HG03575 (cell line): Measurements from ENCODE around the gene CHPF.
A peak's percentile ranks its signal among the peaks of the same experiment; 100 is the strongest.

Source experiments
- ATAC-seq: cut with Tn5 transposase; IDR thresholded peaks from one replicate; pipeline ENCODE4 v1.9.1; 2021; ENCODE audit not compliant: unreplicated experiment, insufficient number of reproducible peaks, low FRiP score; ENCODE audit errors: extremely low read depth

CHPF gene, protein sequence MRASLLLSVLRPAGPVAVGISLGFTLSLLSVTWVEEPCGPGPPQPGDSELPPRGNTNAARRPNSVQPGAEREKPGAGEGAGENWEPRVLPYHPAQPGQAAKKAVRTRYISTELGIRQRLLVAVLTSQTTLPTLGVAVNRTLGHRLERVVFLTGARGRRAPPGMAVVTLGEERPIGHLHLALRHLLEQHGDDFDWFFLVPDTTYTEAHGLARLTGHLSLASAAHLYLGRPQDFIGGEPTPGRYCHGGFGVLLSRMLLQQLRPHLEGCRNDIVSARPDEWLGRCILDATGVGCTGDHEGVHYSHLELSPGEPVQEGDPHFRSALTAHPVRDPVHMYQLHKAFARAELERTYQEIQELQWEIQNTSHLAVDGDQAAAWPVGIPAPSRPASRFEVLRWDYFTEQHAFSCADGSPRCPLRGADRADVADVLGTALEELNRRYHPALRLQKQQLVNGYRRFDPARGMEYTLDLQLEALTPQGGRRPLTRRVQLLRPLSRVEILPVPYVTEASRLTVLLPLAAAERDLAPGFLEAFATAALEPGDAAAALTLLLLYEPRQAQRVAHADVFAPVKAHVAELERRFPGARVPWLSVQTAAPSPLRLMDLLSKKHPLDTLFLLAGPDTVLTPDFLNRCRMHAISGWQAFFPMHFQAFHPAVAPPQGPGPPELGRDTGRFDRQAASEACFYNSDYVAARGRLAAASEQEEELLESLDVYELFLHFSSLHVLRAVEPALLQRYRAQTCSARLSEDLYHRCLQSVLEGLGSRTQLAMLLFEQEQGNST

DNA sequence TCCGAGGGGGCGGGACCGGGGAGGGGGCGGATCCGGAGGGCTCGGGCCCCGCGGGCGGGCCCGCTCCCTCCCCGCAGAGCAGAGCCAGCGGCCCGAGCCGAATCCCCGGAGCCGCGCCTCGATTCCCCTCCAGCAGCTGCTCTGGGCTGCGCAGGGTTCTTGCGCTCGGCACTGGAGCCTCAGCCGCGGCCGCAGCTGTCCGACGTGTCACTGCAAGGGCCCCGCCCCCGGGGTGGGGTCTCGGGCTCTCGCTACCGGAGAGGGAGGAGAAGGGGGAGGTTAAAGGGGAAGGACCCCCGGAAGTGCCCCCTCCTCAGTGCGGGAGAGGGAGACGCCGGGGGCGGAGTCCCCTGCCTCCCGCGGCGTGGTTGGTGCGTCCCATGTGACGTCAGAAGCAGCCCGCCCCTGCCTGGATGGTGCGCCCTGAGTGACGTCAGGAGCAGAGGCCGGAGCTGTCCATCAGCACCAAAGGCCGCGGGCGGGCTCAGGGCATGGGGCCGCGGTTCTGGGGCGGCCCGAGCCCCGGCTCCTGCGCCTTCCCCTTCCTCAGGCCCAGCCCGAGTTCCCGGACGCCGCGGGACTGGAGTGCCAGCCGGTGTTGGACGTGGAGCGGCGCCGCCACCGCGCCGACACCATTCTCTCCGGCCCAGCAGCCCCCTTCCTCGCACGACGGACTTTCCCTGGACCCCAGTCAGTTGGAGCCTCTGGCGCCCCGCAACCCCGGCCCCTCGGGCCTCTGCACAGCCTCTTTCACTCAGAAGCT lies at the start of gene CHPF, which contains the start of gene TMEM198:
CHPF (minus strand) TSS at position 214 of the 763 bp plus-strand sequence. CDS start 271 bp downstream, outside the sequence.
TMEM198 (plus strand) TSS at position 433 of the 763 bp plus-strand sequence. CDS start 700 bp downstream, outside the sequence.
- ATAC-seq, result peak; percentile 53

DNA sequence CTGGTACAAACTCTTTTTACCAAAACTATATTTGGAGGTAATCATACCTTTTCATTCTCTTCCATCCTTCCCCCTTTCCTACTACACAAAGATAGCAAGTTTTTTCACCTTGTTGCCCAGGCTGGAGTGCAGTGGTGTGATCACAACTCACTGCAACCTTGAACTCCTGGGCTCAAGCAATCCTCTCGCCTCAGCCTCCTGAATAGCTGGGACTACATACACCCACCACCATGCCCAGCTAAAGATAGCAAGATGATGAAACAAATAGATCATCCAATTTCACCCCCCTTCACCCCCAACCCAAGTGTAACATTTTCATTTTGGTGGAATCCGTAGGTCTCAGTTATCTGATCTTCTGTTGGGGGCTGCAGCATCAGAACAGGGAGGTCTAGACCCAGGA lies 49.5 kb upstream of the CHPF start:
- no peak for ATAC-seq

DNA sequence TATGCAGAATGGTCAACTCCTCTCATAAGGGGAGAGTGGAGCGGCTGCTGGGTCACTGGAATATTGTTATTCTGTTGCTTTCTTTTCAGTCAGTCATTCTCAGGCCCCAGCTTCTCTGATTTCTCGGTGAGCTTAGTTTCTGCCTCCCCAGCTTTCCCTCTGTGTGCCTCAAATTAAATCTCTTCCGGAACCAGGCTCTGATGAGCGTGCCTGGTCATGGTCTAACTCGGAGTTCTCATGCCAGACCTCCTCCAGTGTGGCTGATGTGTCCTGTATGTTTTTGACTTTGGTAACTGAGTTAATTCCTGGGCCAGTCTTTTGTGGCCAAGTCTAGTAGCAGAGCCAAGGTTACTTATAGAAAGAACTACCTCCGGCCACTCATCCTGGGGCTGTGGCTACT lies 49.1 kb upstream of the CHPF start:
- ATAC-seq, result no peak

DNA sequence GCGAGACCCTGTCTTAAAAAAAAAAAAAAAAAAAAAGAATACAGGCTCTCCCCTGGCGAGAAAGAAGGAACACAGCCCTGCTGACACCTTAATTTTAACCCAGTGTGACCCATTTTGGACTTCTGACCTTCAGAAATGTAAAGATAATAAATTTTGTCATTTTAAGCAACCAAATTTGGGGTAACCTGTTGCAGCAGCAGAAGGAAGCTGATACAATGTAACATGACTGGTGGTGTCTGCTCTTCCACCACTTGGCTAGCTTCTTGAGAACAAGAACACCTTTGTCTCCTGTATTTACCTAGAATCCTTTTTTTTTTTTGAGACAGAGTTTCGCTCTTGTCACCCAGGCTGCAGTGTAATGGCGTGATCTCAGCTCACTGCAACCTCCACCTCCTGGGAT lies 47.5 kb upstream of the CHPF start:
- ATAC-seq, result no peak

DNA sequence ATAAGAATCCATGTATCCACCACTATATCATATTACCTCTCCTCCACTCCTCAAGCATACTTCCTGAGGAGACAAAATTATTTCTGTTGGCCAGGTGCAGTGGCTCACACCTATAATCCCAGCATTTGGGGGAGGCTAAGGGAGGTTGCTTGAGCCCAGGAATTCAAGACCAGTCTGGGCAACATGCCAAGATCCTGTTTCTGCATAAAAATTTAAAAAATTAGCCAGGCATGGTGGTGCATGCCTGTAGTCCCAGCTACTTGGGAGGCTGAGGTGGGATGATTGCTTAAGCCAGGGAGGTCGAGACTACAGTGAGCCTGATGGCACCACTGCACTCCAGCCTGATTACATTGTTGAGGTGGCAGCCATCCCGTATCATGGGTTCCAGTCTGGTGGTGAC lies 37.7 kb upstream of the CHPF start:
- ATAC-seq, result no peak

DNA sequence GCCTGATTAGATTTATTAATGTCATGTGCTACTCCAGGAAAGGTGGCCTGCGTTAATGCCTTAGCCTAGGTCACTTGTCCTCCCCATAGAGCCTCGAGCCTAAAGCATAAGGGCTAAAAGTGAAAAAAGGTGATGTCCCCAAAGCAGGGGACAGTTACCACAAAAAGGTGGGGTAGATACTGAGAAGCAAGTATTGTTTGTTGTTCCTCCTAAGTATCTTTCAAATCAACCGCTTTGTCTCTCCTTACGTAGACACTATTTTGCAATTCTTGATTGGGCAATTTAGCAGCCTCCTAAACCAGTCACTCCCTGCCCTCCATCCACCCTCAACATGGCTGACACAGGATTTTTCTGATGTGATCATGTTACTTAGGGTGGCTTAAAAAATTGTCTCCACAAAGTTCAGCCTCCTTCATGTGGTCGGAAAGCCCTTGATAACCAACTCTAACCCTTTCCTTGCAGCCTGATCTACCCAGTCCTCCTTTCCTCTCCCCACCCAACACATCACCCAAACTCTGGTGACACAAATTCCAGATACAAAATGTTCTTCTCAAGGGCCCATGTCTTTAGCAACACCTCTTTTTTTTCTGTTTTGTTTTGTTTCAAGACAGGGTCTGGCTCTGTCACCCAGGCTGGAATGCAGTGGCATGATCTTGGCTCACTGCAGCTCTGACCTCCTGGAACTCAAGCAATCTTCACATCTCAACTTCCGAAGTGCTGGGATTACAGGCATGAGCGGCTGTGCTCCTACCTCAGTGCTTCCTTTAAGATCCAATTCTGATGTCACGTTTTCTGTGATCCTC lies 35.4 kb upstream of the CHPF start:
- no peak for ATAC-seq

DNA sequence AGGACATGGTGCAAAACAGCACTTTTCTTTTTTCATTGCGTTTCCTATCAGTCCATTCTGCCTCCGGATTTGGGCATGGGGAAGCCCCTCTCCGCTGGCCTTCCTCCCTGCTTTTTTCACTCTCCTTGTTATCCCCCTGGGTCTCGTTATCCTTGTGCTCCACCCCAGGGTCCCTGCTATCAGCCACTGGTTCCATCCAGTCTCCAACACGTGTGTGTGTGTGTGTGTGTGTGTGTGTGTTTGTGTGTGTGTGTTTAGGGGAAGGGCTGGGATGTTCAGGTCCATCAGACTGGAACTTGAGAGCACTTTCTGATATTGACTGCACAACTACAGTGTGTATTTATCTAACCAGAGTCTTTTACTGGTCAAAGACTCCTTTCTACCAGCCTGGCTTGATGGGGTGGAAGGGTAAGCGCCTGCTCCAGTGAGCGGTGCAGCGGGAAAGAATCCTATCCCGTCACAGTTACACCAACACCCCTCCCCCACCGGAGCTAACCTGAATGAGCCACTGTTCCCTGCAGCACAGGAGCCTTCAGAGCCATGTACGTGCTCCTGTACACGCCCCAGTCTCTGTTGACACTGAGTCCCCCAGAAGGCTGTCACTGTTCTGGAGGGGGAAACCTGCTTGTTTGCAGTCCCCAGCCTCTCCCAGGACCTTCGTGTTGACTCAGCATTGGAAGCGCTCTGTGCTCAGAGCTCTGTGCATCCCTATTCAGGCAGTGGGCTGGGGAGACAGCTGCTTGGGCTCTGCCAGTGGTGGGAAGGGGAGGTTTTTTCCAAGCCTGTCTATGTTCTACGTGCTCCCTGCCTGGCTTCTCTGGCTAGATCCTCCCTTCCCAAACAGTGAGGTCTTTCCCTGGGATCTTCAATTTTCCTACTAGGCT lies 33.1 kb upstream of the CHPF start:
- no peak for ATAC-seq

DNA sequence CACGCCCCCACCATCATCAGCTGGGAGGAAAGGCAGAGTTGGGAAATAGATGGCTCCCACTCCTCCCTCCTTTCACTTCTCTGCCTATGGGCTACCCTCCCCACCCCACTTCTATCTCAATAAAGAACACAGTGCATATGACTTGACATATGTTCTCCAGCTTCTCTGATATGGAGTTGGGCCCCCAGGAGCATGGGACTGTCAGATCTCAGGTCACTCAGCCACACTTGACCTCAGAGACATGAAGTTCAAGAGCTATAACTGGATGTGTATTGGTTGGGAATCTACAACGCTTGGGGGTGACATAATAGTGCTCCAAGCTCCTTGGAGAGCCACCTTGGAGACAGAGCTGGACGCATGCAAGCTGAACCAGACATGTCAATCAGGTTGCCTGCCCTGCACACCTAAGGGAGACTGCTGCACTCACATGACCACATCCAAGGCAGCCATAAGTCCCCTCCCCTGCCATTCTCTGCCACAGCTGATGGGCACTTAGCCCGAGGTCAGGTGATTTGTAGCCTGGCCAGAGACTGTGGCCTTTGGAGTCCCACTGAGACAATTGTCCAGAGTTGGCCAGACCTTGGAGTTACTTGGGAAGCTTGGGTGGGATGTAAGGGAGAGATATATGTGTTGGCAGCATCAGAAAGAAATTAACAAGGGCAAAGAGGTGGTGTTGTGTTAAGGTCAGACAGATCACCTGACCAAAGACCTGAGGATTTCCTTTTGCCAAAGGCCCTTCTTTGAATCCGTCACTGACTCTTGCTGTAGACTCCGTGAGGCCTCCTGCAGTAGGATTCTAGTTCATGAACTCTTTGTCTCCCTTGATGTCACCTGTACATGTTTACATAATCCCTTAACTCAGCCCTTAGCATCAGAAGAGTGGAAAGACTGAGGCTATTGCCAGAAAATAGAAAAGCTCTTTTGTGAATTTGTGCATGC lies 32.2 kb upstream of the CHPF start:
- ATAC-seq, result no peak

DNA sequence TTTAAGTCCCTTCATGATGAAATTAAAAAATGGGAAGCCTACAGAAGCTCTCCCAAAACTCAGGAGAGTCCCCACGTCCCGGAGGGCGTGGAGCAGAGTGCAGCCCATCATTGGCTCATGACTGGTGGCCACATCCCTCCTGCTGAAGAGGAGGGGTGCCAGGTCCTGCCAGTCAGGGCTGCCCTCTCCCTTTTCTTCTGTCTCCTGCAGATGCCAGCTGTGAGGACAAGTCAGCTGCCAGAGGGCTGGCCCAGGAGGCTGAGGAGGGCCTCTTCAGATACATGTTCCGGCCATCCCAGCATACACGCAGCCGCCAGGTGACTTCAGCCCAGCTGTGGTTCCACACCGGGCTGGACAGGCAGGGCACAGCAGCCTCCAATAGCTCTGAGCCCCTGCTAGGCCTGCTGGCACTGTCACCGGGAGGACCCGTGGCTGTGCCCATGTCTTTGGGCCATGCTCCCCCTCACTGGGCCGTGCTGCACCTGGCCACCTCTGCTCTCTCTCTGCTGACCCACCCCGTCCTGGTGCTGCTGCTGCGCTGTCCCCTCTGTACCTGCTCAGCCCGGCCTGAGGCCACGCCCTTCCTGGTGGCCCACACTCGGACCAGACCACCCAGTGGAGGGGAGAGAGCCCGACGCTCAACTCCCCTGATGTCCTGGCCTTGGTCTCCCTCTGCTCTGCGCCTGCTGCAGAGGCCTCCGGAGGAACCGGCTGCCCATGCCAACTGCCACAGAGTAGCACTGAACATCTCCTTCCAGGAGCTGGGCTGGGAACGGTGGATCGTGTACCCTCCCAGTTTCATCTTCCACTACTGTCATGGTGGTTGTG lies 31.1 kb upstream of the CHPF start:
- ATAC-seq, result no peak

DNA sequence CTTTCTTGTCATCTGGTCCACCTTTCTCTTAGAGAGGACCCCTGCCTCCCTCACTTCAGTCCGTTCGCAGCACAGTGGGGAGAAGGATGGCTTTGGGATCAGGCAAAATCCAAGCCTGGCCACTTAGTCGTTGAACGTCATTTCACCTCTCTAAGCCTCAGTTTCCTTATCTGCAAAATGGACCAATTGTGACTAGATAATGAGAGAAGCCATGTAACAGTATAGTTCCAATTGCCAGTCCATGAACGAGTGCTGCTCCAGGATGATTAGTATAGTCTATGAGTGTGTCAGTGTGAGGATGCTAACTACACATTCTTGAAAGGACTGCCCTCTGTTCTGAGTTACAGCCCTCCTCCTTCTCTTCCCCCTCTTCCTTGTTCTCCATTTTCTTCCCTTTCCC lies 29.6 kb upstream of the CHPF start:
- ATAC-seq, result no peak

DNA sequence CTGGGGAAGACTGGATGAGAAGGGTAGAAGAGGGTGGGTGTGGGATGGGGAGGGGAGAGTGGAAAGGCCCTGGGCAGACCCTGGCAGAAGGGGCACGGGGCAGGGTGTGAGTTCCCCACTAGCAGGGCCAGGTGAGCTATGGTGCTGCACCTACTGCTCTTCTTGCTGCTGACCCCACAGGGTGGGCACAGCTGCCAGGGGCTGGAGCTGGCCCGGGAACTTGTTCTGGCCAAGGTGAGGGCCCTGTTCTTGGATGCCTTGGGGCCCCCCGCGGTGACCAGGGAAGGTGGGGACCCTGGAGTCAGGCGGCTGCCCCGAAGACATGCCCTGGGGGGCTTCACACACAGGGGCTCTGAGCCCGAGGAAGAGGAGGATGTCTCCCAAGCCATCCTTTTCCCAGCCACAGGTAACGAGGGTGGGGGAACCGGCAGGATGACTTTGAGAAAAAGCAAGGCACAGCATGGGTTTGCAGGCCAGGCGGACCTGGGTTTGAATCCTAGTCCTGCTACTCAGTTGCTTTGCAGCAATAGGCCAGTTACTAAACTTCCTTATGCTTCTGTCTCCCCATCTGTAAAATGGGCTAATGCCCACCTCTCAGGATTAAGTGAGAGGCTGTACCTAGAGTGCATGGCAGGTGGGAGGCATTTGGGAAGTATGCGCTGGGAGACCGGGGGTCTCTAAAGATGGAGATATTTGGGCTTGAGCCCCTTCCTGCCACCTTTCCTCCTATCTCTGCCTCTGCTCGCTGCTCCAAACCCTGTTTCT lies 28.8 kb upstream of the CHPF start, which contains the start of gene INHA:
INHA (plus strand) TSS at position 74 of the 765 bp plus-strand sequence; CDS start at position 139, 65 bp downstream.
- ATAC-seq, result no peak

DNA sequence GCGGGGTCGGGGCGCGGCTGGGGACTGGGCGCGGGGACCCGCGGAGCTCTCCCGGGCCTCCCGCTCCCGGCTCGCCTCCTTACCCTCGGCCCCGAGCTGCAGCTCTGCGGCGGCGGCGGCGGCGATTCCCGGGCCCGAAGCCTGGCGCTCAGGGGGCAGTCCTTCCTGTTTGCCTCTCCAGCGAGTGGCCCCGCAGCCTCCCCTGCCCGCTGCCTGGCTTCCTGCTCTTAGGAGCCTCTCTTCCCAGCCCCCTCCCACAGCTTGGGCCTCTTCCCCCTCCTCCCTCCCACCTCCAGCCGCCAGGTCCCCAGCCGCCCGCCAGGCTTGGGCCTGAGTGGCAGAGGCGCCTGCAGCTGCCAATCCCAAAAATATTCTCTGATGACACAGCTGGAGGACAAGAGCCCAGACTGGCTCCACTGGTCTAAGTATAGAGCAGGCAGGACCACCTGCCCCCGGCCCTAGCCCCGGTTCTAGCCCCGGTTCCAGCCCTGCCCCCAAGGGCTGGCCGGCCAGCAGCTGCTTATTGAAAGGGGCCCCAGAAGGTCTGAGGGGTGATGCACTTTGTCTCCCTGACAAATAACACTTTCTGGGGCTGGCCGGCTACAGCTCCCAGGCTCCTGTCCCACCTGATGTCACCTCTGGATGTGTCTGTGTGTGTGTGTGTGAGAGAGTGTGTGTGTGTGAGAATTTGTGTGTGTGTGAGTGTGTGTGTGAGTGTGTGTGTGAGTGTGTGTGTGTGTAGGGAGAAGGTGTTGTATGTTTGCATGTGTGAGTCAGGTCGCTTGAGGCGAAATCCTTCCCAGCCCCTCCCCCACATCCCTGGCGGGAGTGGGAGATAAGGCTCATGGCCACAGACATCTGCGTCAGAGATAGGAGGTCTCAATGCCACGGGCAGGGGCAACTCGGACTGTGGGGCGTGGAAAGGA lies 28.0 kb upstream of the CHPF start, which contains the start of gene OBSL1:
OBSL1 (minus strand) TSS at position 229 of the 926 bp plus-strand sequence. CDS start 307 bp downstream, outside the sequence.
- ATAC-seq, result no peak

DNA sequence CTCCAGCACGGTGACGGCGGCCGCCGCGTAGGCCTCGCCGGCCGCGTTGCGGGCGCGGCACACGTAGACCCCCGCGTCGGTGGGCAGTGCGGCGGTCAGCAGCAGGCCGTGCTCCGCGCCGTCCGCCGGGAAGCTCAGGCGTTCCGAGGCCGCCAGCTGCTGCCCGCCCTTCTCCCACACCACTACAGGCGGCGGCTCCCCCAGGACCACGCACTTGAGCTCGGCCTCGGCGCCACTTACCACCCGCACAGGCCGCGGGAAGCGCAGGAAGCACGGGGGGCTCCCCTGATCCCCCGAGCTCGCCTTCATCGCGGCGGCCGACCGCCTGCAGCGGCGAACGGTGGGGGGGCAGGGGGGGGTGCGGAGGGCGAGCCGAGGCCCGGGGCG lies 27.3 kb upstream of the CHPF start:
- no peak for ATAC-seq
